GM10266 (cell line): ENCODE data around the gene SEL1L2.

Experiments
- DNase-seq: peaks from one replicate; pipeline ENCODE4 v3.0.0; 2012; ENCODE audit errors: extremely low spot score
- TF ChIP-seq, protein P1 (sequence below): IDR thresholded peaks from 2 replicates; pipeline ENCODE4 v1.5.1; 2012; ENCODE audit warnings: mild to moderate bottlenecking, low read depth; ENCODE audit not compliant: control insufficient read depth, insufficient read depth; ENCODE audit errors: missing control alignments

Gene SEL1L2

DNA sequence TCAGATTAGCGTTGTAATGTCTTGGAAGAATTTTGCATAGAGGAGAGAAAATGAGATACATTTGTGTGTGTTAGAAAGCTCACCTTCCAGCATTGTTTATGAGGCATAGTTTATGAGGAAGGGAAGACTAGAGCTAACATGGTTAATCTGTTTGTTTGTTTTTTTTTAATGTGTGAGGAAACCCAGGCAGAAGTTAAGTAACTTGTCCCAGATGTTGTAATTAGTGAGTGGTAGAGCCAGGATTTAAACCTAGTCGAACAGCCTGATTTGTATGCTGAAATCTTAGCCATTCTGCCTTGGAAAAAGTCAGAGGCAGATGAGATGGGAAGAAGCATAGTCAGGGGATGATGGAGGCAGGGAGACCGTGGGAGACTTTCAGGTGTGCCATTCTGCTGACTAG is 176.5 kb downstream of the SEL1L2 start:
- TF ChIP-seq, protein P1, sequence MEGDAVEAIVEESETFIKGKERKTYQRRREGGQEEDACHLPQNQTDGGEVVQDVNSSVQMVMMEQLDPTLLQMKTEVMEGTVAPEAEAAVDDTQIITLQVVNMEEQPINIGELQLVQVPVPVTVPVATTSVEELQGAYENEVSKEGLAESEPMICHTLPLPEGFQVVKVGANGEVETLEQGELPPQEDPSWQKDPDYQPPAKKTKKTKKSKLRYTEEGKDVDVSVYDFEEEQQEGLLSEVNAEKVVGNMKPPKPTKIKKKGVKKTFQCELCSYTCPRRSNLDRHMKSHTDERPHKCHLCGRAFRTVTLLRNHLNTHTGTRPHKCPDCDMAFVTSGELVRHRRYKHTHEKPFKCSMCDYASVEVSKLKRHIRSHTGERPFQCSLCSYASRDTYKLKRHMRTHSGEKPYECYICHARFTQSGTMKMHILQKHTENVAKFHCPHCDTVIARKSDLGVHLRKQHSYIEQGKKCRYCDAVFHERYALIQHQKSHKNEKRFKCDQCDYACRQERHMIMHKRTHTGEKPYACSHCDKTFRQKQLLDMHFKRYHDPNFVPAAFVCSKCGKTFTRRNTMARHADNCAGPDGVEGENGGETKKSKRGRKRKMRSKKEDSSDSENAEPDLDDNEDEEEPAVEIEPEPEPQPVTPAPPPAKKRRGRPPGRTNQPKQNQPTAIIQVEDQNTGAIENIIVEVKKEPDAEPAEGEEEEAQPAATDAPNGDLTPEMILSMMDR = no peak

DNA sequence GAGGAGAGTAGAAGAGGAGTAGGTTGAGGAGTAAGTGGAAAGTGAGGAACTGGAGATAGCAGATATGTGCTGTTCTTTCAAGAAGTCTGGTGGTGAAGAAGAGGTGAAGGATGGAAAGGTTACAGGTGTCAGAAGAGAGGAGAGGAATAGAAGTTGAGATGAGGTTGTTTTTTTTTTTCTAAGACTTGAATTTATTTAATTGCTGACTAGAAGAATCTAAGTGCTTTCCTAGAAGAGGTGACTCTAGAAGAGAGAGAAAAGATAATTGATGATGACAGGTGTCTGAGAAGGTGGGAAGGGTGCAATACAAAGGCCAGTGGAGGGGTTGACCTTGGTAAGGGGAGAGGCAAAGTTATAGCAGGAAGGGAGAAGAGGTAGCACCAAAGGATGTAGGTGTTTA is 180.0 kb downstream of the SEL1L2 start:
- TF ChIP-seq, protein P1 = no peak
- DNase-seq = no peak

More for the DNA sequence above, 176.5 kb downstream of the SEL1L2 start:
- DNase-seq = no peak

DNA sequence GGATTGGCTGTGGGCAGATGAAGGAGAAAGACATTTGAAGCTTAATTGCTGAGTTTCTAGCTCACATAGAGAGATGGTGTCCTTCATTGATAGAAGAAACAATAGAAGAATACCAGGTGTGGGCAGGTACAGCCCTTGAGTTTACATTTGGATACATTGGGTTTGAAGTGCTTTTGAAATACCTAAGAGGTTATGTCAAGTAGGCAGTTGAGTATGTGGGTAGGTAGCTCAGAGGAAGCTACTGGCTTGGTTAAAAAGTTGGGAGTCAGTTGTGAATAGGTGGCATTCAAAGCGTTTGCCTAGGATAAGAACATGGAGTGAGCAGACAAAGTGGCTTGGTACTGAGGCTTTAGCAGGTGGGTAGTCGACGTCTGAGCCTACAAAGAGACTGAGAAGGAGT is 180.6 kb downstream of the SEL1L2 start:
- TF ChIP-seq, protein P1 = no peak
- no peak for DNase-seq

DNA sequence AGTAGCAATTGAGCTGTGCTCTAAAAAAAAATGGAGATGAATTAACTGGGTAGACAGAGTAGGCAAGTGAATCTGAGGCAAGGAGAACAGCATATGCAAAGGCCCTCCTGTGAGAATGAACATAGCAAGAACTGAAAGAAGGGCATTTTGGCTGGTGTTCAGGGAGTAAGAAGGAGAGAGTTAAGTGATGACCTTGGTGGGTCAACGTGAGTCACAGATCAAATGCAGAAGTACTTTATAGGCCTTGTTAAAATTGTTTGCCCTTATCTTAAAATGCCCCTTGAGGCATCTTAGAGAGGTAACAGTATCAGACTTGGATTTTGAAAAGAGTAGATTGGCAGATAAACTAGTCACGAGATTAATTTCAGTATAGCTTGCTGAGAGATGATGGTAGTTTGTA is 181.0 kb downstream of the SEL1L2 start:
- no peak for DNase-seq
- TF ChIP-seq, protein P1 = no peak

DNA sequence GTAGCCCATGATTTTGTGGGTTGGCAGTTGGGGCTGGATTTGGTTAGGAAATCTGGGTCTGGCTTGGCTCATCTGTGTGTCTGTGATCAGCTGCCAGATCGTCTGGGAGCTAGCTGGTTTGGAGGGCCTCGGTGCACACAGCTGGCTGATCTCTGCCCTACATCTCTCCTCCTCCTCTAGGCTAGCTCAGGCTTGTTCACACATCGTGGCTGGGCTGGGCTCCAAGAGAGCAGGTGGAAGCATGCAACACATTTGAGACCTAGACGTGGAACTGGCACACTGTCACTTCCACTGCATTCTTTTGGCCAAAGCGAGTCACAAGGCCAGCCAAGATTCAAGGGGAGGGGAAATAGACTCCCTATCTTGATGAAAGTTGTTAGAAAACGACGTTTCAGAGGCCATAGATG is 189.7 kb downstream of the SEL1L2 start:
- TF ChIP-seq, protein P1 = no peak
- DNase-seq = no peak

DNA sequence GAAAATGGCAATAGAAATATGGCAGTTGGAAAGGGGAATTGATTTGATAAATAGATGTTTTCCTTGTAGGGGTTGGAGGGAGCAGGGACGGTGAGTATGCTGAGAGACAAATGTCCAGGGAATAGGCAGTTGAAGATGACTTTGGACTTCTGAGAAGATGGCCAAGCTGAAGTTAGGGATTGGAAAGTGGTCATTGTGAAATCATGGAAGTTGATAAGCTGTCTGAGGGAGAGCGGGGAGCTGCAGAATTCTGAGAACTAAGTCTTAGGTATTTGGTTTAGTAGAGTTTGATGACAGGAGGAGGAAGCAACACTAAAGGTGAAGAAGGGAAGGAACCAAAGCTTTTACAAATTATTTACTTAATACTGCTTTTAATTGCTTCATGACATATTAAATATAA is 190.4 kb downstream of the SEL1L2 start:
- TF ChIP-seq, protein P1 = no peak
- DNase-seq = no peak
